GF-D8 (cell line): ENCODE results near the gene ITPR3.
"Not testable (repeated sequence)": the region's sequence is repeated elsewhere in the genome, so short reads cannot be mapped to it uniquely, and the experiment has no call there.

Experiments
- DNase-seq: peaks from one replicate; lab custom pipeline; 2025; lab: John Stamatoyannopoulos, UW

The ITPR3 gene

DNA sequence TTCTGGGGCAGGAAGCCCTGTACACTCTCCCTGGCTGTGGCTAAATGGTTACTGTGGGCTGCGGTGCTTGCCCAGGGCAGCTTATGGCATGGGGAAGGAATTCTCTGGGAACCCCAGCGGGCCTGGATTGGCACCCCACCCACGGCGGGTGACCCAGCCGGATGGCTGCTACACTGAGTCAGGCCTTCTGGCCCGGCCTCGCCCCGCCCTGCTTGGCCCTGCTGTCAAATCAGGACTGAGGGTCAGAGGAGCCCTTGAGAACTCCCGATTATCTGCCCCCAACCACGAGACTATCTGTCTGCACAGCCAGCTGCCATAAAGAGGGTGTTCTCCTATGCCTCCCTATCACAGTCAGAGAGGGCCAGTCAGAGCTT, 7.3 kb upstream of the ITPR3 start:
- no peak for DNase-seq

DNA sequence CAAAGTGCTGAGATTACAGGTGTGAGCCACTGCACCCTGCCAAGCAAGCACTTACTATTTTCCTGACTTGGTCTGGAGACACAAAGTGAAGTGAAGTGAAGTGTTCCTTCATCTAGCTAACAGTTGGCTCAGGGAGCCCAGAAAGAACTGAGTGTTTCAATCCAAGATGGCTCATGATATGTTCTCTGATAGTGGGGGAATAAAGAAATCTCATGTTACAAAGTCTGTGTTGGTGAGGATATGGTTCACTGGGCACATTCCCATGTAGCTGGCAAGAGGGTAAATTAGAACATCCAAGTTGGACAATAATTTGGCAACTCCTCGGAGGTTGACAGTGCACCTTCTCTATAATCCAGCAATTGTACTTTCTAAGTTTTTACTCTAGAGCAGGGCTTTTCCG, 5.0 kb upstream of the ITPR3 start:
- no peak for DNase-seq

DNA sequence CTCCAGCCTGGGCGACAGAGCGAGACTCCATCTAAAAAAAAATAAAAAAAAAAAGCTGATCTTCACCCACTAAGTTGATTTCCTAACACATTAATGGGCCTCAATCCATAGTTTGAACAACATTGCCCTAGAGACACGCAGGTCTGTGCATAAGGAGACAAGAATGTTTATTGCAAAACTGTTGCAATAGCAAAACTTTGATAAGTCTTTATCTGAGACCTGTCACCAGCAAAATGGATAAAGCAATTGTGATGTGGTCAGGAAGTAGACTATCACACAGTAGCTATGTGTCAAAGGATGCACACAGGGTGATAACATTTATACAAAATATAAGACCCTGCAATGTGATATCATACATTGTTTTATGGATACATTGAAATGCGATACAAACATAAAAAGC, 4.2 kb upstream of the ITPR3 start:
- no peak for DNase-seq

DNA sequence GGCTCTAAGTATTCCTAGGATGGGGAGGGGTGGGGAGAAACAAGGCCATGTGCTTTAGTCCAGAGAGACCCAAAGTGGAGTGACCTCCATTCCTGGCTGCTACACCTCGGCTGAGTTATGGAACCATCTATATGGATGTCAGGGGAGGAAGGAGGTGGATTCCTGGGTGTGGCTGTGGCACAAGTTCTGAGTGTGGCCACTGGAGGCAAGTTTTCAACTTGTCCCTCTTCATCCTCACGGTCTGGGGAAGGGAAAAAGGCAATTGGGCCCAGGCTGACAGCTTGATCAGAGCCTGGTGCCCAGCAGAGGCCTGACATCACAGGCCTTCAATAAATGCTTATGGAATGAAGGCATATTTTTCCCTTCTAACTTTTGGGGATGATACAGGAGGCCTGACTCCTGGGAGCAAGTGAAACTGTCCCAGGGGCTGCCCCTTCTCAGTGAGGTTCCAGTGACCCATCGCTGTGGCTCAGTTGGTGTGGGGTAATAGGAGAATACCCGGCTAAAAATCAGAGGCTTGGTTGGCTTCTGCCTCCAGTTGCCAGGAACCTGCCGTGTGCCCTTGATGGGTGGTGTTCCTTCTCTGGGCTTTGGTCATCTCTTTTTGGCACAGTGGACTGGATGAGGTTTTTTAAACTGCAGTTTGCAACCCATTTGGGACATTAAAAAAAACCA, 1.8 kb upstream of the ITPR3 start:
- no peak for DNase-seq

DNA sequence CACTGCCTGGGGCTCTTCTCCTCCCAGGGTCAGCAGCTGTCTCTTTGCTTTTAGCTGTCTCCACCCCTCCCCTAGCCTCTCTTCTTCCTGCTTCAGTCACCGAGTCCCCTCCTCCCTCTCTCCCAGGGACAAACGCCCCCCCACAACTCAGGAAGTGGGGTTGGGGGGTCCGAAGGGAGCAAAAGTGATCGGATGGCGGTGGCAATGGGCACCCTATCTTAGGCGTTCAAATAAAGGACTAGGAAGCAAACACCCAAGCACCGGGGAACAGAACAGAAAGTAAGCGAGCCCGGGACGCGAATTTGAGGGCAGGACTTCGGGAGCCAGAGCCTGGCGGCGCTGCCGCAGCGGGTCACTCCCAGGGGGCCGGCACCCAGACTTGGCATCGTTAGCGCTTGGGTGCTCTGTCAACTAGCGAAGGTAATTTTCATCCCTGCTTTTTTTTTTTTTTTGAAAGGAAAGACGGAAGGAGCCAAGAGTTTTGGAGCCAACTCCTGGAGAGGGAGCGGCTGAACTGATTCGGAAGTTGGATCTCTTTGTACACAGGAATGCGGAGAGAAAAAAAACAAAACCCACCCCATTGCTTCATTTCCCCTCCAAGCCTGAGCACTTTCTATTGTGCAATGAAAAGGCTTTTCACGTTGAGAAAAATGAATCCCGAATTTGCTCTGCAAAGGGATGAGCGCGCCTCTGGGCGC, 815 bp upstream of the ITPR3 start:
- no peak for DNase-seq

DNA sequence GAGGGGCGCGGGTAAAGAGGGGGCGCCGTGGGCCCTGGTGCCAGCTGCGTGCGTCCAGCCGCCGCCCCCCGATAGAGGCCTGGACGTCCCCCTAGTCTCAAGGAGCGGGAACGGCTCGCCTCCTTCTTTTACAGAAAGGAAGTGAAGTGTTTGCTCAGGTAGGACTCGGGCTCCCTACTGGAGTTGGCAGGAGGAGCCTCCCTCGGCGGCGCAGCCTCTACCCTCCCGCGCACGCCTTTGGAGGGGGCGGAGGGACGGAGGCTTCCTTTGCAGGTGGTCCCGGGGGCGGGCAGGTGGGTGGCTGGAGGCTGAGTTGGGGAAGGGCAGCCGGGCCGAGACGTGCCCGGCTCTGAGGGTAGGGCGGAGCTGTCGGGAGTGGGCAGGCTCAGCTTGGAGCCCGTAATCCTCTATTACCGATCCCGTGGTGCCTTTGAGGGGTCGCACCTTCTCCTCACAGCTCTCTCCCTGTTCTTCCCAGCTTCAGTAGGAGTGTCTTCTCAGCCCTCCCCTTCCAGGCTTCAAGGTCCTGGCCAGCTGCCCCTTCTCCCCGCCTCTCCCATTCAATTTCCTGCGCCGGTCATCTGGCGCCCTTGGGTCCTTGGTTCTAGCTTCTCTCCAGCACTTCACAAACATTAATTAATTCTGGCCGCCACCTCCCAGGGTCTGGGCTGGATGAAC, 728 bp downstream of the ITPR3 start:
- DNase-seq = no peak

DNA sequence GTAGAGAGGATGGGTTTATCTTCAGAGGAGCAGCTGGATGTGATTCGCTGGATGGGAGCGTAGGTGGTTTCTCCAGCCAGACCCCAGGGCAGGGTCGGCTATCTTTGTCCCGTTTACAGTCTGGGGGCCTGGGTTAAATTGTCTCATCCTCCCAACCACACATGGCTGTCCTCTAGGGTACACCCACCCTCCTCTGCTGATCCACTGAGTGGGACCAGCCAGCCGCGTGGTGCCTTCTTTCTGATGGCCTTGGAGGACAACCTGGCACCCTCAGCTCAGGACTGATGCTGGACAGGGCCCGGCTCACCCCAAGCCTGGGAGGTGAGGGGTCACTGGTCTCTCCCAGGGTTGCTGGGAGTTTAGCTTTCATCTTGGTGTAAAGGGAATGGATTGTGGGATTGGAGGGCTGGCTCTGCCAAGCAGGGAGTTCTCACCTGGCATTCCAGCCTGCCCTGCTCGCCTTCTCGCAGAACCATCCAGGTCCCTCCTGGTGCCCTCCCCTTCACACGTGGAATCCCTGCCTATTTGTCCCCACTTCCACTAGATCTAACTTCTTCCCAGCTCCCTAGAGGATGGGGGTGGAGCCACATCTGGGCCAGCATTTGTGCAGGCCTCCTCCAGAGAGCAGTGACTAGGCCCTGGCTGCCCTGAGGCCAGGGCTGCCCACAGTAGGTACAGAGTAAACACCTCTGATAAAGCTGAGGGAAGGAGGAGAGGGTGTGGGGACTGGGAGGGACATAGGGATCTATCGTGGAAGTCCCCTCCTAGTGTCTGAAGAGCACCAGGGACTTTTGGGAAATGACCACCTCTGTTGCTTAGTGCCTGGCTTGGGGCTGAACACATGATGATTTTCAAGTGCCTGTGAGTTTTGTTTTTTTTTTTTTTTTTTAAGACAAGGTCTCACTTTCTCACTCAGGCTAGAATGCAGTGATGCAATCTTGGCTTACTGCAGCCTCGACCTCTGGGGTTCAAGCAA, 1.6 kb downstream of the ITPR3 start:
- DNase-seq = no peak

DNA sequence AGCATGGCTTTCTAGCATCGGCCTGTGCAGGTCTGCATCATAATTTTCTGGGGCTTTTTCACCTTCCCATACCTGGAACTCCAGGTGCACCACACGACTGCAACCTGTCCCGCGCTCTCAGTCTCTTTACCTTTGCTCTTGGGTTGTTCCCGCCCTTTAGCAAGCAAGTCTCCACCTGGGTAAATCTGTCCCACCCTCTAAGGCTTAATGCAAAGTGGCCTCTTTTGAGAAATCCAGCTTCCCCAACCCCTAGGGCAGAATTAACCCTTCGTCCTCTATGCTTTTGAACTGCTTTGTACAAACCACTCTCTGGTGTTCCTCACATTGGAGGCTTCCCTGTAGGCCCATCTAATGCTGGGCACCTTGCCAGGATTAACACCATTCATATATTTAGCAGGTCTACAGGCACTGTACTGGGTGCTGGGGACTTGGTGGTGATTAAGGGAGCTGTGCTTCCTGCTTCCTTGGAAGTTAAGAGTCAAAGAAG, 2.8 kb downstream of the ITPR3 start:
- DNase-seq = no peak

DNA sequence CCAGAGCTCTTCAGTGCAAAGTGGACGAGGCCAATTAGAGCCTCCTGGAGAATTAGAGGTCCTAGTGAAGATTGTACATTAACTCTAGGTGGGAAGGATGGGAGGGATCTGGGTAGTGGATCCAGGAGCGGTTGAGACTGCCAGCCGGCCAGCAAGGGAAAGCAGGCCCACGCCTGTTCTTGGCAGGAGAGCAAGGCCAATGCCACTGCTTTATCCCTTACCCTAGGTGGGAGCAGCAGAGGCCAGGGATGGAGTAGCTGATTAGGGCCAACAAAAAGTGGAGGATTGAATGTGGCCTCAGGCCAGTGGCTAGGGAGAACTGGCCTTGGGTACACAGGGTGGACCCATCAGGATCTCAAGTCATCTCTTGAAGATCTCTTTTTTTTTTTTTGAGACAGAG, 3.7 kb downstream of the ITPR3 start:
- DNase-seq = no peak

DNA sequence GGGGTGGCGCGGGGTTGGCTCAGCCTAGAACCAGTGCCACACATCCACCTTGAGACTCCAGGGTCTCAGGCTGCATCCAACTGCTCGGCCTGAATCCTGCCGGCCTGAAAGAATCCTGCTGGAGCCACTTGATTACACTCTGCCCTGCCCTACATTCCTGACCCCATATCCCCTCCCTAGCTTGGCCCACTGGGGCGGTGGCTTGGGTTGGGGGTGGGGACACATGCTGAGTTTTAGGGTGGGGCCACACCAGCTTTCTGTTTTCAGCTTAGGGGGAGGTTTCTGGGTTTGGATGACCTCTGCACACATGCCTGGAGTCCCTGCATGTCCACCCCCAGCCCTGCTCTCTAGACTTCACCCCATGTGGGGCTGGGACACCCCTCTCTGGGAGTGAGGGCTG, 6.8 kb downstream of the ITPR3 start:
- no peak for DNase-seq

DNA sequence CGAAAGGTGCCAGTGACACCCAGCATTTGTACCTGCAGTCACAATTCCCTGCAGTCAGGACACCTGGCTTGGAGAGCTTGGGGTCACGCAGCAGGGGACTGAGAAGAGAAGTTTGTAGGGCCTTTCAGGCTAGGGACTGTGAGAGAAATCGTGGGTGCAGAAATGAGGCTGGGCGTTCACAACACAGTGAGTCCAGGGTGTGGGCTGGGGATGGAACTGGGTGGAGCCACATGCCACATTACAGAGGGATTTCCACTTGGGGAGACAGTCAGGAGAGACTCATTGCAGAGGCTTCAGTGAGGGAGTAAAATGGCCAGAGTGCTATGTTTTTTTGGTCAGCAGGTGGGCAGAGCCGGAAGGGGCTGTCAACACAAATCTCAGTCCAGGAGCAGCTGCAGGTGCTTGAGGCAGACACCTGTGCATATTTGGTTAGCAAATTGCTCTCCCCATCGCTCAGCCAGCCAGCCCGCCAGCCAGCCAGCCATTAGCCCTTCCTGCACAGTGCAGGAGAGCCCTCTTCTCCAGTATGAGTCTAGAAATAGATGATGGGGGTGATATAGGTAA, 7.4 kb downstream of the ITPR3 start:
- DNase-seq = no peak

DNA sequence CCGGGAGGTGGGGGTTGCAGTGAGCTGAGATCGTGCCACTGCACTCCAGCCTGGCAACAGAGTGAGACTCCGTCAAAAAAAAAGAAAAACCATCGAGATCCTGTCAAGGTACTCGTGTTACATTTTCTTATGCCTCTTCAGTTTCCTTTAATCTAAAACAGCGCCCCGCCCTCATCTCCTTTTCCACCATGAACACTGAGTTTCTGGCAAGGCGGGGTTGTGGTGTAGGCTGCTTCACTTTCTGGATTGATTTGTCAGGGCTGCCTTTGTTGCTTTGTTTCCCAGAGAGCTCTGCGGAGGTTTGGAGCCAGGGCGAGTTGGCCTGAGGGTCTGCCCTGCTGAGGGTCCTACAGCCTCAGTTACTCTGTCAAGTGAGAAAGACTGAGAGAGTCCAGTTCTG, 8.9 kb downstream of the ITPR3 start:
- DNase-seq = no peak

DNA sequence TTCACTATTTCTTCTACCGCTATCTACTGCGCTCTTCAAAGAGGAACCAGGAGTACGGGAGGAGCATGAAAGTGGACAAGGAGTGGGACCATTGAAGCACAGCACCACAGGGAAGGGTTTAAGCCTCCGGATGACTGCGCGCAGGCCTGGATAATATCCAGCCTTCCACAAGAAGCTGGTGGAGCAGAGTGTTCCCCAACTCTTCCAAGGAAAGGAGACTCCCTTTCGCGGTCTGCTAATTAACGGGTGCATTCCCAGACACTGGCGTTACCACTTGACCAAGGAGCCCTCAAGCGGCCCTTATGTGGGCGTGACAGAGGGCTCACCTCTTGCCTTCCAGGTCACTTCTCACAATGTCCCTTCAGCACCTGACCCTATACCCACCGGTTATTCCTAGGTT, 10.4 kb downstream of the ITPR3 start:
- DNase-seq = not testable (repeated sequence)

DNA sequence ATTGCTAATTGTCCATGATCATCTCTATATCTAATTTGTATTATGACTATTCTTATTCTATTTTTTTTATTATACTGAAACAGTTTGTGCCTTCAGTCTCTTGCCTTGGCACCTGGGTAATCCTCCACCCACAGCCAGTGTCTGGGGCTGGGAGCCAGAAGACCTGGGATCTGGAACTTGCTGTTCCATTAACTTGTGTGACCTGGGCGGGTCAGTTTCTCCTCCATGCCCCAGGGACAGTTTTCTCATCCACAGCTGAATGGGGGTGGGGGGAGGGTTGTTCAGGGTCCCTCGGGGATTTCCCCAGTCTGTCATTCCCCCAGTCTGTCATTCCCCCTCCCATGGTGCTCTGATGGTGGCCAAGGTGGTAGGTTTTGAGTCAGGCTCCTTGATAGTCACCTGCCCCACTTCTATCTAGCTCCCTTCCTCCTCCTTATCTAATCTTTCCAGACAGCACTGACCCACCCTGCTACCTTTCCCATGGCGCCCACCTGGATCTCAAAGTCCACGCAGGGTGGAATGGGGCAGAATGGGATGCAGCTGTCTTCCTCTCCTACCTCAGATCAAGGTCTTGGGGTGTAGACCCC, 10.9 kb downstream of the ITPR3 start:
- no peak for DNase-seq

DNA sequence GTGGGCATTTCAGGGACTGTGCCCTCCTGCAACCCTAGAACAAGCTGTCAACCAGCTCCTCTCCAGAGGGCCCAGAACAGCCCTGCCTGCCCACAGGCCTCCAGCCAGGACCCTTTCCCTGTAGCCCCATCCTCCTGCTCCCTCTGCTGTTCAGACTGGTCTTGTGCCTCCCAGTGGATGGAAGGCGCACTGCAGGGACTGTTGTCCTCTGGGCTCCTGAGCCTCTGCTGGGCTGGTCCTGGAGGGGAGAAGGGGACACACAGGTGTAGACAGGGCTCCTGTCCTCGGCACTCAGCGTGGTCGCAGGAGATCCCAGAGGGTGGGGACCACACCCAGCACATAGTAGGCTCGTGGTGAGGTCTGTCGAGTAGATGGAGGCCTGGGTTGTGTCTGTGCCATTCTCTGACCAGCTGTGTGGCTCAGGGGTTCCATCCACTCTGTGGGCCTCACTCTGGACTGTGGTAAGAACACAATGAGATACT, 11.5 kb downstream of the ITPR3 start:
- DNase-seq = no peak

DNA sequence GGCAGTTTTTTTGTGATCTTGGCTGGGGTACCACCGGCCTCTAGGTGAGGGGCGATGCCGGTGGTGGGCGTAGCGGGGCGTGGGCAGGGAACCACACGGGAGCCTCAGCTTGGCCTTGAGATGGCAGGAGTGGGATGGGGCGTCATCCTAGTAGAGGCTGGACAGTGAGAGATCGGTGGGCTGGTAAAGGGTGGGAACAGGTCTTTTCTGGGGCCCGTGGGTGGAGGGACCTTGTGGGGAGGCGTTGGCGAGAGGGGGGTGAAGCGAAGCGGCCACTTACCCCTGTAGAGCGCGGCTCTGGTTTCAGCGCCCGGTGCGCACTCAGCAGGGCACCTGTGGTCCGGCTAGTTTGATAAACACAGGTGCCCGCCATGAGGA, 12.0 kb downstream of the ITPR3 start:
- DNase-seq = no peak

DNA sequence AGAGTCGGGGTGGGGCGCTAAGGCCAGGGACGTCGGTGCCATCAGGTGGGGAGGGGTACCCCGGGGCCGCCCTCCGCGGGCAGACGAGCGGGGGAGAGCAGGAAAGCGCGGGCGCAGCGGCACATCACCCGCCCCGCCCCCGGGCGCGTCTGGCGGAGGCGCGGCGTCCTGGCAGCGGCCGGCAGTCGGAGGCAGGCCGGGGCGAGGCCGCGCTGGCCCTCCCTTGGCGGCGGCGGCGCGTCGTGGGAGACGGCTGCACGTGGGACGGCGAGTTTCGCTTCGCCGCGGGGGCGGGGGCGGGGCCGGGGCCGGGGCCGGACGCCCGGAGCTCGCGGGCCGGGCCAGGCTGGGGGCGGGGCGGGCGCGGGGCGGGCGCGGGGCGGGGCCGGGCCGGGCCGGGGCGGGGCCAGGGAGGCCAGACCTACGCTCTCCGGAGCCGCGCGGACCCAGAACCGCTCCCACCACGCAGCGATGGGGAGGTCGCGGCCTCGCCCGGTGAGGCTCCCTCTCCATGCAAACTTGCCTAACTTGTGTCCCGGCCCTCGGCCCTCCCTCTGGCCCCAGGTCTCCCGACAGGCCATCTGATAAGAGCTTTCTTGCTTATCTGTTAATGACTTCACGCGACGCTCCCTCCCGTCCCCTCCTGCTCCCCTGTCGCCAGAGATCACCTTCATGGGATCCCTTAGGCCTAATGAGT, 12.5 kb downstream of the ITPR3 start:
- DNase-seq = no peak

DNA sequence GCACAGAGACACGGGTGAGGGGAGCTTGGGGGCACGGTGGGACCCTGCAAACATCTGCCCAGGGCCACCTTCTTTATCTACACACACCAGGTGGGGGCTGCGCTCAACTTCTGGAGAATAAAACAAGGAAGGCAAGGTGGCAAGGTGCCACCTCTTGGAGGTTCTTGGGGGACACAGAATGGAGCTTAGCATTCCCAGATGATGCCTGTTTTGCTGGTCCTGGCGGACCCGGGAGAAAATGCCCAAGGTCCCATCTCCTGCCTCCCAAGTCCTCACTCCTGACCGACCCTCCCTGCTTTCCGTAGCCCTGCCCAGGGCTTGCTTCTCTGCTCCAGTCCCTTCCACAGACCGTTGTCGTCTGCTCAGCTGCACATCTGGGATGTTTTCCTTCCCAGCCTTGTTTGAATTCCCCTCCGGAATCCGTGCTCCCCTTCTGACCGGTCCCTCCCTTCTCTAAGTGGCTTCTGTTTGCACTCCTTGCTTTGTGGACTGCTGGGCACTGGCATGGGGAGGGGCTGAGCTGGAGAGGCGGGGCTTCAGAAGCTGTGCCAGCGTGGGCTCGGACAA, 13.1 kb downstream of the ITPR3 start:
- no peak for DNase-seq

DNA sequence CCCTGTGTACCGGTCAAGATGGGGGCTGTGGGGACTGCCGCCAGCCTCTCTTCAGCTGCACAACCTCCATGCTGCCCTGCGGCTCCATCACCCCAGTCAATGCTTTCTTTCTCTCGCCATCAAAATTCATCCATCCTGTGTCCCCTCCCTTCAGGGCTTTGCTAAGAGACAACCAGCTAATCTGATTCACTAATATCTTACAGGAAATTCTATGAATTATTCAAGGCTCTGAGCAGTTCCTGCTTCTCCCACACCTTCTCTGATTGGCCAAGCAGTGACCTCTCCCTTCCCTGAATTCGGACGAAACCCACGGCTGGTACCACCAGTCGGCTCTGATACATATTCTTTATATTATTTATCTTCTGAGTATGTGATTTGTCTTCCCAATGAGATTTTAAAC, 13.8 kb downstream of the ITPR3 start:
- DNase-seq = no peak

DNA sequence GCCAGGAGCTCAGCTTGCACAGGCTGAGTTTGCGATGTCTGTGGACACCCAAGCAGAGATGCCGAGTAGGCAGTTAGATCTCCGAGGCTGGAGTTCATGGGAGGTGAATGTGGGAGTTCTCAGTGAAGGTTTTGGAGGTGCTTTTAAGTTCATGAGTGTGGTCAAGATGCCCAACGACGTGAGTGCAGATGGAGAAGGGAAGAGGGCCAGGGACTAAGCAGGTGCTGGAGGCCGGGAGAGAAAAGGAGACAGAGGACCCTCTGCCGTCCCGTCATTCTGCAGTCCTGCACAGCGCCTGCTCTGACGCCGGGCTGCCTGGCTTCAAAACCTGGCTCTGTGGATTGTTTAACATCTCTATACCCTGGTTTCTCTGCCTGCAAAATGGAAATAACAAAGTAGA, 15.5 kb downstream of the ITPR3 start:
- no peak for DNase-seq
